Smooth muscle cell (in vitro differentiated cells): Measurements from ENCODE around the gene SLC2A14. TPM values are rescaled to one million over a fixed set of nuclear protein-coding genes. Genes with fewer than 3 reads are reported as not detected.
"Not testable (repeated sequence)": the region's sequence is repeated elsewhere in the genome, so short reads cannot be mapped to it uniquely, and the experiment has no call there.

Experiments
- DNase-seq: peaks from one replicate; lab custom pipeline; 2025; ENCODE audit not compliant: unreplicated experiment; lab: John Stamatoyannopoulos, UW
- H2AFZ ChIP-seq: fragments of 200-600 bp; sonication (generic); 2 replicates; pipeline ENCODE4 v1.6.0; 2016; ENCODE audit warnings: antibody characterized with exemption, low read depth, mild to moderate bottlenecking
- H3F3A ChIP-seq: fragments of 200-600 bp; sonication (generic); 2 replicates; pipeline ENCODE4 v1.6.0; 2017; ENCODE audit warnings: antibody characterized with exemption, low read depth
- H3K27ac ChIP-seq: fragments of 200-600 bp; sonication (generic); 2 replicates; pipeline ENCODE4 v1.5.1; 2016; ENCODE audit warnings: low read depth, mild to moderate bottlenecking
- H3K27me3 ChIP-seq: fragments of 200-600 bp; sonication (generic); 2 replicates; pipeline ENCODE4 v1.6.1; 2016; ENCODE audit warnings: low read depth, mild to moderate bottlenecking
- H3K36me3 ChIP-seq: fragments of 200-600 bp; sonication (generic); 2 replicates; pipeline ENCODE4 v1.5.1; 2016; ENCODE audit warnings: low read depth
- H3K4me1 ChIP-seq: fragments of 200-600 bp; sonication (generic); 2 replicates; pipeline ENCODE4 v1.5.1; 2016; ENCODE audit warnings: low read depth
- H3K4me2 ChIP-seq: fragments of 200-600 bp; sonication (generic); 2 replicates; pipeline ENCODE4 v1.6.0; 2016; ENCODE audit warnings: mild to moderate bottlenecking
- H3K4me3 ChIP-seq: fragments of 200-600 bp; sonication (generic); 2 replicates; pipeline ENCODE4 v1.5.1; 2016; ENCODE audit warnings: mild to moderate bottlenecking
- H3K79me2 ChIP-seq: fragments of 200-600 bp; sonication (generic); 2 replicates; pipeline ENCODE4 v1.6.0; 2016; ENCODE audit warnings: low read depth, mild to moderate bottlenecking
- H3K9ac ChIP-seq: fragments of 200-600 bp; sonication (generic); 2 replicates; pipeline ENCODE4 v1.6.0; 2016; ENCODE audit warnings: low read depth
- H3K9me3 ChIP-seq: fragments of 200-600 bp; sonication (generic); replicated peaks from 2 replicates; pipeline ENCODE4 v1.5.1; 2016; ENCODE audit warnings: low read depth
- H4K20me1 ChIP-seq: fragments of 200-600 bp; sonication (generic); 2 replicates; pipeline ENCODE4 v1.6.0; 2016; ENCODE audit warnings: low read depth
- CTCF ChIP-seq: fragments of 200-600 bp; sonication (generic); IDR thresholded peaks from 2 replicates; pipeline ENCODE4 v1.5.1; 2017; ENCODE audit warnings: borderline replicate concordance, mild to moderate bottlenecking, antibody characterized with exemption; ENCODE audit not compliant: insufficient read depth, poor library complexity, severe bottlenecking
- WGBS: methylation state at CpG from one replicate; pipeline ENCODE4 v1.1.7; 2016; ENCODE audit warnings: low lambda C conversion rate; 5-methylcytosine and 5-hydroxymethylcytosine counted together
- polyA plus RNA-seq: library from polyadenylated mRNA; unstranded; fragments of >200 nt; fragmentation: Nextera tagmentation; extraction: Ambion mirVana; gene quantifications from 2 replicates; pipeline ENCODE4 v1.2.1, GENCODE V29; 2016
- total RNA-seq: library from RNA; depleted of rRNA; stranded (reverse); fragments of >200 nt; gene quantifications from 2 replicates; pipeline ENCODE4 v1.2.3, GENCODE V29; 2014

SLC2A14 gene
- total and polyA plus RNA-seq, 2 experiments from 2014 or later: 2.8 to 8.1 TPM

GRCh38 chr12:7806863-7807487 is 65.7 kb downstream of the SLC2A14 start:
- Histone ChIP-seq H3K9ac (no peak overlapping the region), H3K79me2 (no peaks in the 10 kb centered on the region), H3K4me1 (no peaks in the 10 kb centered on the region), H3K27me3 (no peaks in the 10 kb centered on the region), H3K36me3 (no peaks in the 10 kb centered on the region), H3K4me2 (no peak overlapping the region), H3F3A (no peaks in the 10 kb centered on the region), H2AFZ (no peak overlapping the region), H3K9me3 (no peaks in the 10 kb centered on the region), H4K20me1 (no peaks in the 10 kb centered on the region), H3K4me3 (no peak overlapping the region), H3K27ac (no peak overlapping the region)
- 0% methylated on average over 2 of the region's 2 CpGs for WGBS
- peak; percentile 96 for TF ChIP-seq CTCF
- DNase-seq: peak; percentile 19

GRCh38 chr12:7806319-7806718 is 66.4 kb downstream of the SLC2A14 start:
- not testable (repeated sequence) for H3K4me2 ChIP-seq, H3F3A ChIP-seq, H4K20me1 ChIP-seq, H3K4me3 ChIP-seq, H2AFZ ChIP-seq, H3K79me2 ChIP-seq, H3K9ac ChIP-seq, H3K9me3 ChIP-seq, DNase-seq, H3K27me3 ChIP-seq, H3K27ac ChIP-seq, H3K4me1 ChIP-seq, H3K36me3 ChIP-seq
- 95% methylated on average over 6 of the region's 6 CpGs for WGBS

- DNase-seq: no peak
- Histone ChIP-seq H3K27me3 (no peaks in the 10 kb centered on the region), H2AFZ (no peak overlapping the region), H3K9ac (no peak overlapping the region), H3F3A (no peaks in the 10 kb centered on the region), H3K4me2 (no peak overlapping the region), H3K4me3 (no peak overlapping the region), H3K27ac (no peak overlapping the region), H3K79me2 (no peaks in the 10 kb centered on the region), H3K36me3 (no peaks in the 10 kb centered on the region), H3K9me3 (no peaks in the 10 kb centered on the region), H3K4me1 (peaks cover 6% of the 10 kb centered on the region), H4K20me1 (no peaks in the 10 kb centered on the region)
- WGBS: 66% methylated on average over 4 of the region's 4 CpGs
- TF ChIP-seq CTCF: no peak
Observed at GRCh38 chr12:7801460-7801859, 71.3 kb downstream of the SLC2A14 start.

- not testable (repeated sequence) for H3K4me2 ChIP-seq, H3K27me3 ChIP-seq, H2AFZ ChIP-seq, H3K4me1 ChIP-seq, H3K27ac ChIP-seq, H3K9ac ChIP-seq, H3F3A ChIP-seq, H4K20me1 ChIP-seq, H3K4me3 ChIP-seq, DNase-seq, H3K79me2 ChIP-seq, H3K36me3 ChIP-seq, H3K9me3 ChIP-seq
- 55% methylated on average over 2 of the region's 4 CpGs for WGBS
Observed at GRCh38 chr12:7798750-7799308, 73.9 kb downstream of the SLC2A14 start.
